ENCODE data around the gene C1RL.

The C1RL gene

DNA sequence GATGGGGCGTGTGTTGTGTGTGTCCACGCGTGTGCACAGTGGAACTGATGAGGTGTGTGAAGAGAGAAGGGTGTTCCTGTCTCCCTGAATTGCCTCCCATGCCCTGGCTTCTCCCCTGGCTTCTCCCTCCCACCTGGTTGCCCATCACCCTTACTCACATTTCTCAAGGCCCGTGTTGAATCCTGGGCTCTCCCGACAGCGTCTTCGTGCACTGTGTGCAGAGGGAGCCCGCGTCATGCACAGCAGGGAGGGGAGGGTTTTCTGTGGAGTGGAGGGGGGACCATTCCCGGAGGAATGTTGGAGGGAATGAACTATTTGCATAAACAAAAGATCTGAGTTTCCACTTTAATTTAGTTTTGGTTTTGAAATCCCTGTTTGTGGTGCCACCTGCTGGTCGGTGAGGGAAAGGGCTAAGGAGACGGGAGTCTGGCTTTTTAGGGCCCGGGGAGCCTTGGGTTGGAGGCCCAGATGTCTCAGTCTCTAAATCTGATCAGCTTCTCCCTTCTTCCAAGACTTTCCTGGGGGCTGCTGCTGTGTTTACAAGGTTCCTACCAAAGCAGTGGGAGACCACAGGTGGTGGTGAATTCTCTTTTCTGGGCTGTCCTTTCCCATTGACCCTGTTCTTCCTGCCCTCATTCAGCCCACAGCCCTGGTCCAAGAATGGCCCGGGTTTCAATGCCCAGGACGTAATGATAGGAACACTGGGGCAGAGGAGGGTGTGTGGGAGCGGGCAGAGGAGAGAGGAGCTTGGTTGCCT lies 16.6 kb downstream of the C1RL start, which contains the start of gene C1R:
Gene C1R (minus strand): TSS at position 217 of the 757 bp plus-strand sequence. CDS start 57 bp downstream, at position 160.
- peak; percentile 74 for DNase-seq (ENCODE audit: low spot score)

- DNase-seq (ENCODE audit: low spot score): no peak
These were observed 17.3 kb downstream of the C1RL start for GRCh38 chr12:7091660-7092228.

- no peak for DNase-seq (ENCODE audit: low spot score)
These were observed 17.8 kb downstream of the C1RL start for GRCh38 chr12:7091171-7091570.

DNA sequence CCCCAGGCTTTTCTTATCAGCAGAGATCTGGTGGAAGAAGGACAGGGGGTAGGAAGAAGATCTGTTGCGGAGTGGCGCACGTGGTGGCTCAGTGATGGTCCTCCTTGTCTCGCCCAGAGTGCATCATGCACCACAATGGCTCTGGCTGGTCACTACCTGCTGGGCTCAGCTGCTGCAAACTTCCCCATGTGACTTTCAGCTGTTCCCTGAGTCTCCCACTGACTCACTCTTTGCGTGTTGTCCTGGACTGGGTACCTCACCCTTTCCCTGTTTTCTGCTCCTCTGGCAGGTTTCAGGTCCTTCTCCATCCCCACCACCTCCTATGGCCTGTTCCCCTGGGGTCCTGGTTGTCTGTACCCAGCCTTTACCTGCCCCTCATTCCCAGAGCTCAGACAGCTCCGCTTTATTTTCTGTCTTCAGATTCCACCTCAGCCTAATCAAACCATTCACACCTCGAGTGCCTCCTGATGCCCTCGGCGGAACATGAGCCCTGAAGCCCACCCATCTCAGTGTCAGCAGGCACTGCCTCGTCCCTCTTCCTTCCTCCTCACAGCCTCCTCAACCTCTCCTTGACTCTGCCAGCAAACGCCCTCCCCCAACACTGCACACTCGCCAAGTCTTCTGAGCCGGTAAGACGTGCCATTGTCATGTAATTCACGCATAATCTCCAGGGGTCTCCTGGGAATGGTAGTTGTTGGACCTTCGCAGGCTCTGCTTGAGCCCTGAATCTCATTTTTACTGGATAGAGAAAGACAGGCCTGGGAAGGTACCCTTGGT lies 18.6 kb downstream of the C1RL start:
- no peak for DNase-seq (ENCODE audit: low spot score)

- DNase-seq (ENCODE audit: low spot score): no peak
These were observed 19.7 kb downstream of the C1RL start for GRCh38 chr12:7089196-7089871.

DNA sequence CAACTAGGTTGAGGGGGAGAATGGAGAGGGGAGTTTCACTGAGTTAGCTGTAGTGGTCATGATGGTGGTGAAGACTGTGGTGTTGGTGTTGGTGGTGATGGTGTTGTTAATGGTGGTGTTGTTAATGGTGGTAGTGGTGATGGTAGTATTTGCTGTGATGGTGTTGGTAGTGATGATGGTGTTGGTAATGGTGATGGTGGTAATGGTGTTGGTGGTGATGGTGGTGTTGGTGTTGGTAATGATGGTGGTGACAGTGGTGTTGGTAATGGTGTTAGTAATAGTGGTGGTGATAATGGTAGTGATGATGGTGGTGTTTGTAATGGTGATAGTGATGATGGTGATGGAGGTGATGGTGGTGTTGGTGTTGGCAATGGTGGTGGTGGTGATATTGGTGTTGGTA lies 25.9 kb downstream of the C1RL start:
- no peak for DNase-seq (ENCODE audit: low spot score)

DNA sequence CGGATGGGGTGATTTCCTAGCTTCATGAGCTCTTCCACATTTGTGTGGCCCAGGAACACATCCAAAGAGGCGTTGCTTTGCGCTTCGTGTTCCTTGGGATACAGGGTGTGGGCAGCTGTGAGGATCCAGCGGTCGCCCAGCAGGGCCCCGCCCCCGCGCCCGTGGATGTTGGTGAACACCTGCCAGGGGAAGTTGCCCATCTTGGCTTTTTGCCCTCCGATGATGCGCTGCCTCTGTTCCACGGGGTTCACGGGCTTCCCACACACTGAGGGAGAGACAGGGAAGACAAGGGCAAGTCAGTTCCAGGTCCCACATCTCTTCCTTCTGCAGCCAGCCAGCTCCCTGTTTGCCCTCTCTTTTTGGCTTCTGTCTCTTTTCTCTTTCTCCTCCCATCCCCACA lies 28.0 kb downstream of the C1RL start:
- no peak for DNase-seq (ENCODE audit: low spot score)

DNA sequence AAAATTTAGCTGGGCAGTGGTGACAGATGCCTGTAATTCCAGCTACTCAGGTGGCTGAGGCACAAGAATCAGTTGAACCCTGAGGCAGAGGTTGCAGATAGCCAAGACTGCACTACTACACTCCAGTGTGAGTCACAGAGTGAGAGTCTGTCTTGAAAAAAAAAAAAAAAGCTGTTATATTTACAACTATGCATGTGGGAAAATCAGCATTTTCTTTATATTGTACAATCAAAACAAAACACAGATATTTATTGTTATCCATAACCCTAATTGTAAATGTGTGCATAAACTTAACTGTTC lies 29.2 kb downstream of the C1RL start:
- no peak for DNase-seq (ENCODE audit: low spot score)

DNA sequence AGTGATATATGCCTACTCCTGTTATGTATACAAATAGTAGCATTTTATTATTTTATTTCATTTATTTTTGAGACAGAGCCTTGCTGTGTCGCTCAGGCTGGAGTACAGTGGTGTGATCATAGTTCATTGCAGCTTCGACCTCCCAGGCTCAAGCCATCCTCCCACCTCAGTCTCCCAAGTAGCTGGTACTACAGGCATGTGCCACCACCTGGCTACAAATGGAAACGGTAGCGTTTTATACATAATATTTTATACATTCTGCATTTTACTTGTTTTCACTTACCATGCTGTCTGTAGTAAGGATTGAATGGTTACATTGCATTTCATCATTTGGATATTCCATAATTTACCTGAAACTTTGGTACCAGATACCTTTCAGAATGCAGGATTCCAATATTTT lies 30.9 kb downstream of the C1RL start:
- no peak for DNase-seq (ENCODE audit: low spot score)

DNA sequence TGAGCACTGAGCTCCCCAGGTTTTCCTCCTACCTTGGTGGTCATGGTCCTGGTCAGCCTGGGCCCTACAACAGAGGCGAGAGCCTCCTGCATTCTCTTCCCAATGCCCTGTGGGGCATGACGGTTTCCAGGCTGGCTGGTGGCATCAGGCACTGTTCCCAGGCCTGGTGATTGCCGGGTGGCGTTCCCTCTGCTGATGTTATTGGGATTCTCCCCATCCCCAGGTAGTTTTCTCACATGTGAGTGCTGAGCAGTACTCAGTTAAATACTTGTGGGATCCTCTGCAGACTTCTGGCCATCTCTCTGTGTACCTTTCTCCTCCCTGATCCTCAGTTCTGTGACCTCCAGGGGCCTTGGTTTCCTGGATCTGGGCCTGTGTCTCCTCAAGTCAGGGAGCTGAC lies 32.5 kb downstream of the C1RL start:
- no peak for DNase-seq (ENCODE audit: low spot score)

GRCh38 chr12:7075939-7076338 lies 33.1 kb downstream of the C1RL start:
- DNase-seq (ENCODE audit: low spot score): no peak

DNA sequence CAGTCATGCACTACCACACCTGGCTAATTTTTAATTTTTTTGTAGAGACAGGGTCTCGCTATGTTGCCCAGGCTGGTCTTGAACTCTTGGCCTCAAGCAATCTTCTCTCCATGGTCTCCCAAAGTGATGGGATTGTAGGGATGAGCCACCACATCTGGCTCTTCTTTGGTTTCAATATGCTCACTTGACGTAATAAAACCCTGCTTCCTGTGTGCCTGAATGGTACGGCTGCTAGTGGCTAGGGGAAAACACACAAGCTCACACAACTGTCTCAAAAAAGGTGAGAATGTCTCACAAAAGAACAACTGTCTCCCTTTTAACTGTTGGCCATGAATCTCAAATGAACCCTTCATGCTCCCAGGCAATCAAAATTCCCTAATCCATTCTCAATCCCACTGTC lies 33.5 kb downstream of the C1RL start:
- no peak for DNase-seq (ENCODE audit: low spot score)

GRCh38 chr12:7073946-7074345 lies 35.1 kb downstream of the C1RL start:
- DNase-seq (ENCODE audit: low spot score): no peak

- DNase-seq (ENCODE audit: low spot score): no peak
These were observed 36.5 kb downstream of the C1RL start for GRCh38 chr12:7072554-7072953.

GRCh38 chr12:7072035-7072434 lies 37.0 kb downstream of the C1RL start:
- DNase-seq (ENCODE audit: low spot score): no peak

DNA sequence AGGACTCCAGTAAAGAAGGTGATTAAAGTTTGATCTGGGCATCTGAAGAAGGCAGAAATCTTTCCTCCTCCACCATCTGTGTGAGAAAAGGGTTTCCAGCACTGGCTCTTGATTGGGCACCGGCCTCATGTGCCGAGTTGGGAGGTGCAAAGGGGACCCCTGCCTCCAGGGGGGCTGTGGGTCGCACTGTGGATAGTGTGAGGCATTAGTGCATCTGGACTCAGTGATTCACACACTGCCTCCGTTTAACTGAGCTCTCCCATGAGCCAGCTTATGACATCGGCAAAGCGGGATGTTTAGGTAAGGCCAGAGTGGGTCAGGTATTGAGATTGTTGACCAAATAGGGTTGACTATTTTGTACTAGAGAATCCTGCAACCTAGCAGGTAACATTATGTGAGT lies 39.6 kb downstream of the C1RL start:
- DNase-seq (ENCODE audit: low spot score): no peak

- no peak for DNase-seq (ENCODE audit: low spot score)
These were observed 40.0 kb downstream of the C1RL start for GRCh38 chr12:7068994-7069346.

- no peak for DNase-seq (ENCODE audit: low spot score)
These were observed 40.6 kb downstream of the C1RL start for GRCh38 chr12:7068240-7068993.

- no peak for DNase-seq (ENCODE audit: low spot score)
These were observed 41.9 kb downstream of the C1RL start for GRCh38 chr12:7067096-7067495.

- no peak for DNase-seq (ENCODE audit: low spot score)
These were observed 42.4 kb downstream of the C1RL start for GRCh38 chr12:7066596-7066995.

DNA sequence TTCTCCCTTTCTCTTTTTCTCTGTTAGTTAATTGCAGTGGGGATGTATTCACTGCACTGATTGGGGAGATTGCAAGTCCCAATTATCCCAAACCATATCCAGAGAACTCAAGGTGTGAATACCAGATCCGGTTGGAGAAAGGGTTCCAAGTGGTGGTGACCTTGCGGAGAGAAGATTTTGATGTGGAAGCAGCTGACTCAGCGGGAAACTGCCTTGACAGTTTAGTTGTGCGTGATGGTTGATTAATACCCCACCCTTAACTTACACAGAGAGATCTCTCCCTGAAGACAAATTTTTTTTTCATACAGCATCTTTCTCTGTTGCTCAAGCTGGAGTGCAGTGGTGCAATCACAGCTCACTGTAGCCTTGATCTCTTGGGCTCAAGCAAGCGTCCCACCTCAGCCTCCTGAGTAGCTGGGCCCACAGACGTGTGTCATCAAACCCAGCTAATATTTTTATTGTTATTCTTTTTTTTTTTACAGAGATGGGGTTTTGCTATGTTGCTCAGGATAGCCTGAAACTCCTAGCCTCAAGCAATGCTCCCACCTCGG lies 43.9 kb downstream of the C1RL start:
- DNase-seq (ENCODE audit: low spot score): no peak

- DNase-seq (ENCODE audit: low spot score): no peak
These were observed 44.5 kb downstream of the C1RL start for GRCh38 chr12:7064516-7064915.

Data from germinal center (tissue), 1 donor.